Measurements from ENCODE around the gene DIP2C. TPM values are rescaled to one million over a fixed set of nuclear protein-coding genes. Genes with fewer than 3 reads are reported as not detected.
"Not testable (repeated sequence)": the region's sequence is repeated elsewhere in the genome, so short reads cannot be mapped to it uniquely, and the experiment has no call there.

DIP2C gene
- polyA plus RNA-seq, 1 of the 3 experiments (the other 2 are of a cell fraction): 8.7 TPM

DNA sequence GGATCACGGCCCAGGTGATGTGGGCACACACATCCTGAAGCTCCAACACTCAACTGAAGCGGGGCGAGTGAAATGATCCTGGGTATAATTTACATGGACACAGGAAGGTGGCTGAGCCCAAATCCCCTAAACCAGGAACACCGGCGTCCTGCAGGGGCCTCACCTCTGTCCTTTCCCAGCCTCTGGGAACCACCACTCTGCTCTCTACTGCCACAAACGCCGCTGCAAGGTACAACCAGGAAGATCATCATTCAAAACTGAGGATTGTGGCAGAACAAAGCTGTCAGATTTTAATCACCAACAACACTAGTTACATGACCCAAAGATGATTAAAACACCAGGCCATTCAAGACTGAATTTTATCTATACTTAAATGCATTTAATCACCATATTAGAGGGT is 104.0 kb downstream of the DIP2C start:
- H2AFZ ChIP-seq (ENCODE audit: low read depth): no peak overlapping the region
- H3K4me3 ChIP-seq (ENCODE audit: low read depth in 2 of 2, low read length in 1 of 2): no peak overlapping the region
- no peaks in the 10 kb centered on the region for H3K9me2 ChIP-seq
- H3K36me3 ChIP-seq (replicated peaks in 1 of 2; ENCODE audit: control insufficient read depth in 1 of 2, insufficient read depth in 2 of 2, low read length in 1 of 2): no peaks in the 10 kb centered on the region
- peaks cover 0 to 14% of the 10 kb centered on the region in 2 experiments; a peak in 1 of 4 replicates for H3K4me1 ChIP-seq (ENCODE audit: control insufficient read depth in 1 of 2, insufficient read depth in 2 of 2, low read depth in 1 of 2, low read length in 1 of 2)
- DNase-seq: no peak
- no peak overlapping the region for H3K4me2 ChIP-seq
- peaks cover 8% of the 10 kb centered on the region for H3F3A ChIP-seq (replicated peaks; ENCODE audit: insufficient read depth)
- ChIA-PET POLR2A (no interaction called here), CTCF (interaction anchor here (1.5 kb wide), 1 partner anchor 12 kb away, joined by 7 read pairs; no protein-coding TSS in a partner anchor)
- no peaks in the 10 kb centered on the region for H3K9me3 ChIP-seq
- no peak overlapping the region for H3K9ac ChIP-seq
- peaks cover 73% of the 10 kb centered on the region for H3K79me2 ChIP-seq (ENCODE audit: insufficient read depth)
- H4K20me1 ChIP-seq (ENCODE audit: insufficient read depth): peaks cover 86% of the 10 kb centered on the region
- WGBS (ENCODE audit: low lambda C conversion rate): 98% methylated on average over 7 of the region's 7 CpGs
- no peak overlapping the region; a peak in 1 of 4 replicates for H3K27ac ChIP-seq (ENCODE audit: low read depth in 2 of 2, low read length in 1 of 2)
- no peaks in the 10 kb centered on the region for H3K27me3 ChIP-seq (ENCODE audit: insufficient read depth)
- TF ChIP-seq MXI1 (IDR thresholded peaks at IDR 0.05; ENCODE audit: low read depth, low read length) (no peak), TAF1 (IDR thresholded peaks at IDR 0.05; ENCODE audit: borderline replicate concordance, low read depth, low read length) (no peak), RXRA (IDR thresholded peaks at IDR 0.05; ENCODE audit: borderline replicate concordance, low read depth) (no peak), ELF1 (IDR thresholded peaks at IDR 0.05) (no peak), PBX3 (IDR thresholded peaks at IDR 0.05) (no peak), TEAD4 (IDR thresholded peaks at IDR 0.05; ENCODE audit: borderline replicate concordance, insufficient read depth) (no peak), NFIC (IDR thresholded peaks at IDR 0.05; ENCODE audit: borderline replicate concordance) (no peak), FOXM1 (IDR thresholded peaks at IDR 0.05; ENCODE audit: low read depth) (no peak), CHD2 (IDR thresholded peaks at IDR 0.05; ENCODE audit: low read length, partially characterized antibody) (no peak), EZH2phosphoT487 (IDR thresholded peaks at IDR 0.05; ENCODE audit: borderline replicate concordance, low read depth) (no peak), GABPA (IDR thresholded peaks at IDR 0.05; ENCODE audit: low read depth) (no peak), EP300 (IDR thresholded peaks at IDR 0.05; ENCODE audit: borderline replicate concordance in 1 of 2, low read depth in 1 of 2, low read length in 1 of 2) (no peak), JUND (IDR thresholded peaks at IDR 0.05) (no peak), MEF2A (IDR thresholded peaks at IDR 0.05; ENCODE audit: borderline replicate concordance, low read depth) (no peak), FOSL2 (IDR thresholded peaks at IDR 0.05; ENCODE audit: borderline replicate concordance, low read depth) (no peak), FOXJ3 (CRISPR knock-in tag; IDR thresholded peaks at IDR 0.05) (no peak), RFX5 (IDR thresholded peaks at IDR 0.05; ENCODE audit: low read length) (no peak)
- TF ChIP-seq, protein P1, sequence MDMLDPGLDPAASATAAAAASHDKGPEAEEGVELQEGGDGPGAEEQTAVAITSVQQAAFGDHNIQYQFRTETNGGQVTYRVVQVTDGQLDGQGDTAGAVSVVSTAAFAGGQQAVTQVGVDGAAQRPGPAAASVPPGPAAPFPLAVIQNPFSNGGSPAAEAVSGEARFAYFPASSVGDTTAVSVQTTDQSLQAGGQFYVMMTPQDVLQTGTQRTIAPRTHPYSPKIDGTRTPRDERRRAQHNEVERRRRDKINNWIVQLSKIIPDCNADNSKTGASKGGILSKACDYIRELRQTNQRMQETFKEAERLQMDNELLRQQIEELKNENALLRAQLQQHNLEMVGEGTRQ (IDR thresholded peaks at IDR 0.05; ENCODE audit: borderline replicate concordance, low read depth, low read length): no peak
- TF ChIP-seq, protein P2, sequence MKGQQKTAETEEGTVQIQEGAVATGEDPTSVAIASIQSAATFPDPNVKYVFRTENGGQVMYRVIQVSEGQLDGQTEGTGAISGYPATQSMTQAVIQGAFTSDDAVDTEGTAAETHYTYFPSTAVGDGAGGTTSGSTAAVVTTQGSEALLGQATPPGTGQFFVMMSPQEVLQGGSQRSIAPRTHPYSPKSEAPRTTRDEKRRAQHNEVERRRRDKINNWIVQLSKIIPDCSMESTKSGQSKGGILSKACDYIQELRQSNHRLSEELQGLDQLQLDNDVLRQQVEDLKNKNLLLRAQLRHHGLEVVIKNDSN (IDR thresholded peaks at IDR 0.05; ENCODE audit: borderline replicate concordance, low read depth): no peak
- TF ChIP-seq, protein P3, sequence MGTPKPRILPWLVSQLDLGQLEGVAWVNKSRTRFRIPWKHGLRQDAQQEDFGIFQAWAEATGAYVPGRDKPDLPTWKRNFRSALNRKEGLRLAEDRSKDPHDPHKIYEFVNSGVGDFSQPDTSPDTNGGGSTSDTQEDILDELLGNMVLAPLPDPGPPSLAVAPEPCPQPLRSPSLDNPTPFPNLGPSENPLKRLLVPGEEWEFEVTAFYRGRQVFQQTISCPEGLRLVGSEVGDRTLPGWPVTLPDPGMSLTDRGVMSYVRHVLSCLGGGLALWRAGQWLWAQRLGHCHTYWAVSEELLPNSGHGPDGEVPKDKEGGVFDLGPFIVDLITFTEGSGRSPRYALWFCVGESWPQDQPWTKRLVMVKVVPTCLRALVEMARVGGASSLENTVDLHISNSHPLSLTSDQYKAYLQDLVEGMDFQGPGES (IDR thresholded peaks at IDR 0.05; ENCODE audit: low read depth, low read length): no peak

DNA sequence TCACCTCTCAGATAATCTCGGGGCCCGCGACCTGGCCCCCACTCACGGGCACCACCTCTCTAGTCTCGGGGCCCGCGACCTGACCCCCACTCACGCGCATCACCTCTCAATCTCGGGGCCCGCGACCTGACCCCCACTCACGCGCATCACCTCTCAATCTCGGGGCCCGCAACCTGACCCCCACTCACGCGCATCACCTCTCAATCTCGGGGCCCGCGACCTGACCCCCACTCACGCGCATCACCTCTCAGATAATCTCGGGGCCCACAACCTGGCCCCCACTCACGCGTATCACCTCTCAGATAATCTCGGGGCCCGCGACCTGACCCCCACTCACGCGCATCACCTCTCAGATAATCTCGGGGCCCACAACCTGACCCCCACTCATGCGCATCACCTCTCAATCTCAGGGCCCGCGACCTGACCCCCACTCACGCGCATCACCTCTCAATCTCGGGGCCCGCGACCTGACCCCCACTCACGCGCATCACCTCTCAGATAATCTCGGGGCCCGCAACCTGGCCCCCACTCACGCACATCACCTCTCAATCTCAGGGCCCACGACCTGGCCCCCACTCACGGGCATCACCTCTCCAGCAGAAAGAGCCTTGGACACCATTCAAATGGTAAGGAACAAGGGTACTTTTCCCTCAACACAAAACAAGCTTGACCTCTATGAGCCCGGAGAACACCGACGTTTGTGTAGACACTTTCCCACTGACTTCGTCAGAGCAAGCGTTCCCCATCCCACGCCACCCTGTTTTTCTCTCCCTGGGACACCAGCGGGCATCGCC is 104.8 kb downstream of the DIP2C start:
- H3K4me2 ChIP-seq; H3K9me2 ChIP-seq; H3K27me3 ChIP-seq (ENCODE audit: insufficient read depth); POLR2A ChIA-PET; H3K36me3 ChIP-seq (replicated peaks in 1 of 2; ENCODE audit: control insufficient read depth in 1 of 2, insufficient read depth in 2 of 2, low read length in 1 of 2); H2AFZ ChIP-seq (ENCODE audit: low read depth); H3K4me3 ChIP-seq (ENCODE audit: low read depth in 2 of 2, low read length in 1 of 2); DNase-seq; H3K27ac ChIP-seq (ENCODE audit: low read depth in 2 of 2, low read length in 1 of 2); H3K9me3 ChIP-seq; H3K9ac ChIP-seq: not testable (repeated sequence)
- Histone ChIP-seq H4K20me1 (ENCODE audit: insufficient read depth) (peaks cover 86% of the 10 kb centered on the region), H3K79me2 (ENCODE audit: insufficient read depth) (peaks cover 73% of the 10 kb centered on the region), H3F3A (replicated peaks; ENCODE audit: insufficient read depth) (peaks cover 16% of the 10 kb centered on the region), H3K4me1 (ENCODE audit: control insufficient read depth in 1 of 2, insufficient read depth in 2 of 2, low read depth in 1 of 2, low read length in 1 of 2) (peaks cover 0 to 14% of the 10 kb centered on the region in 2 experiments; a peak in 1 of 4 replicates)
- 97% methylated on average over 55 of the region's 55 CpGs for WGBS (ENCODE audit: low lambda C conversion rate)
- CTCF ChIA-PET: interaction anchor here (1.5 kb wide), 1 partner anchor 13 kb away, joined by 7 read pairs; no protein-coding TSS in a partner anchor
